GM12878 (cell line): ENCODE results near the gene BLOC1S4. TPM values are rescaled to one million over a fixed set of nuclear protein-coding genes. Genes with fewer than 3 reads are reported as not detected.

ENCODE experiments used
- ATAC-seq: fragments of 200-7000 bp; cut with Tn5 transposase; 3 replicates; pipeline ENCODE4 v1.9.1; 2020; ENCODE audit warnings: mild to moderate bottlenecking, moderate library complexity
- BruUV-seq: library from RNA; stranded (reverse); fragments of 400-500 nt; replicated peaks from 2 replicates; lab custom pipeline; 2021; lab: Mats Ljungman, UMichigan
- CTCF ChIA-PET: fragments of 300-600 bp; sonication (Branson Sonifier 250); formaldehyde crosslinking; extraction: SDS; loops from one replicate; lab custom pipeline; 2021; ENCODE audit warnings: inconsistent platforms; lab: Yijun Ruan, JAX
- POLR2A ChIA-PET: fragments of 350-600 bp; formaldehyde crosslinking; extraction: SDS; loops from one replicate; lab custom pipeline; 2021; ENCODE audit warnings: inconsistent platforms; lab: Charles Lee
- RAD21 ChIA-PET: fragments of 300-600 bp; sonication (Branson Sonifier 250); formaldehyde crosslinking; loops from one replicate; lab custom pipeline; 2023; ENCODE audit warnings: antibody characterized with exemption; ENCODE audit not compliant: unreplicated experiment; lab: Charles Lee
- SMC1A ChIA-PET: fragments of 300-600 bp; sonication (Branson Sonifier 250); formaldehyde crosslinking; loops from one replicate; lab custom pipeline; 2023; ENCODE audit not compliant: unreplicated experiment, uncharacterized antibody; lab: Charles Lee
- DNase-seq: peaks from one replicate; pipeline ENCODE4 v3.0.0-alpha.2; 2011; ENCODE audit warnings: low read depth, low spot score
- FAIRE-seq: peaks from 3 replicates; lab custom pipeline; 2011; peaks lifted over from hg19 to GRCh38; lab: Jason Lieb, UNC
- H2AFZ ChIP-seq: 2 replicates; pipeline ENCODE4 v1.6.0; 2011; ENCODE audit warnings: low read depth, low read length, control low read depth; ENCODE audit not compliant: control insufficient read depth
- H3K27ac ChIP-seq: 2 replicates; pipeline ENCODE4 v1.5.1; 2011; ENCODE audit warnings: control low read depth; ENCODE audit not compliant: control insufficient read depth, insufficient read depth
- H3K27me3 ChIP-seq, 2 experiments: replicated peaks in 1 of 2; 2 replicates each; pipeline versions ENCODE4 v1.6.0 to v1.6.1; 2011; ENCODE audit warnings: low read length in 1 of 2; ENCODE audit not compliant: control insufficient read depth in 2 of 2, insufficient read depth in 2 of 2
- H3K36me3 ChIP-seq, 2 experiments: 2 replicates each; pipeline ENCODE4 v1.5.1; 2011; ENCODE audit warnings: low read length in 1 of 2; ENCODE audit not compliant: control insufficient read depth in 2 of 2, insufficient read depth in 2 of 2
- H3K4me1 ChIP-seq: 2 replicates; pipeline ENCODE4 v1.6.1; 2011; ENCODE audit warnings: mild to moderate bottlenecking, low read length, moderate library complexity, mixed read lengths; ENCODE audit not compliant: control insufficient read depth, insufficient read depth
- H3K4me2 ChIP-seq: 2 replicates; pipeline ENCODE4 v1.6.0; 2011; ENCODE audit warnings: control low read depth; ENCODE audit not compliant: control insufficient read depth, insufficient read depth
- H3K4me3 ChIP-seq: fragments of 200-600 bp; sonication (generic); 2 replicates; pipeline ENCODE4 v1.5.1; 2016
- H3K79me2 ChIP-seq: 2 replicates; pipeline ENCODE4 v1.6.0; 2011; ENCODE audit warnings: low read length; ENCODE audit not compliant: control insufficient read depth, insufficient read depth
- H3K9ac ChIP-seq: 2 replicates; pipeline ENCODE4 v1.8.0; 2011; ENCODE audit warnings: low read length, control low read depth, mixed read lengths; ENCODE audit not compliant: control insufficient read depth, insufficient read depth
- H3K9me3 ChIP-seq: replicated peaks from 3 replicates; pipeline ENCODE4 v1.5.1; 2011; ENCODE audit warnings: mild to moderate bottlenecking, low read length; ENCODE audit not compliant: control insufficient read depth, insufficient read depth
- H4K20me1 ChIP-seq: 2 replicates; pipeline ENCODE4 v1.6.0; 2011; ENCODE audit not compliant: control insufficient read depth, insufficient read depth
- CREB1 ChIP-seq: IDR thresholded peaks from 2 replicates; pipeline ENCODE4 v1.6.1; 2012; ENCODE audit warnings: low read depth, mild to moderate bottlenecking, inconsistent platforms
- EGR1 ChIP-seq, 2 experiments: IDR thresholded peaks; 1 replicate in 1 of 2; 2 replicates in 1 of 2; pipeline ENCODE4 v1.6.1; 2011 to 2012; ENCODE audit warnings: low read depth in 2 of 2, low read length in 2 of 2, borderline replicate concordance in 1 of 2, mild to moderate bottlenecking in 1 of 2, moderate library complexity in 1 of 2
- IKZF2 ChIP-seq, 2 experiments: fragments of 450-650 bp; IDR thresholded peaks; 2 replicates each; pipeline ENCODE4 v1.6.1; 2017; ENCODE audit warnings: mild to moderate bottlenecking in 2 of 2, moderate library complexity in 2 of 2
- PAX5 ChIP-seq: IDR thresholded peaks from 2 replicates; pipeline ENCODE4 v1.6.1; 2011; ENCODE audit warnings: low read depth, low read length, borderline replicate concordance
- RCOR1 ChIP-seq: conservative IDR thresholded peaks from 2 replicates; pipeline ENCODE4 v1.6.1; 2012; ENCODE audit warnings: low read depth, low read length, improper control_type of control experiment
- RFX5 ChIP-seq: IDR thresholded peaks from 2 replicates; pipeline ENCODE4 v1.6.1; 2011; ENCODE audit warnings: low read depth, low read length, improper control_type of control experiment
- RUNX3 ChIP-seq: IDR thresholded peaks from 2 replicates; pipeline ENCODE4 v1.6.1; 2012; ENCODE audit warnings: low read length, inconsistent platforms
- SMC3 ChIP-seq: IDR thresholded peaks from 2 replicates; pipeline ENCODE4 v1.6.1; 2011; ENCODE audit warnings: low read length, improper control_type of control experiment, borderline replicate concordance
- STAT3 ChIP-seq: IDR thresholded peaks from 2 replicates; pipeline ENCODE4 v1.6.1; 2011; ENCODE audit warnings: low read depth, low read length, improper control_type of control experiment
- YY1 ChIP-seq: IDR thresholded peaks from 2 replicates; pipeline ENCODE4 v1.6.1; 2011; ENCODE audit warnings: low read depth, mild to moderate bottlenecking, low read length
- WGBS: methylation state at CpG from one replicate; pipeline ENCODE4 v1.1.6; 2016; ENCODE audit warnings: low lambda C conversion rate; ENCODE audit not compliant: insufficient replicate concordance, insufficient coverage; ENCODE audit errors: missing lambda C conversion rate; 5-methylcytosine and 5-hydroxymethylcytosine counted together
- in situ Hi-C: fragments of 300-500 bp; cut with MboI; formaldehyde crosslinking; loops from 9 replicates; pipeline ENCODE4 v1.14.3; 2018; ENCODE audit warnings: mixed read lengths
- intact Hi-C: fragments of 100-400 bp; cut with micrococcal nuclease; formaldehyde crosslinking; loops from one replicate; pipeline ENCODE4 v1.14.2; 2022; ENCODE audit not compliant: unreplicated experiment
- polyA plus RNA-seq, 11 experiments: library from polyadenylated mRNA; depleted of rRNA in 4 of 11; unstranded in 6 of 11; stranded (reverse) in 5 of 11; fragments of >200 nt; fragmentation: Nextera tagmentation in 4 of 11; fragmentation: Illumina TruSeq in 1 of 11; extraction: Ambion mirVana in 4 of 11; extraction: Trizol in 1 of 11; gene quantifications; 1 replicate in 1 of 11; 2 replicates in 10 of 11; pipeline versions ENCODE4 v1.2.1 to v1.2.3, GENCODE V29; 2011 to 2016; ENCODE audit warnings: inconsistent platforms in 2 of 11, missing spikeins in 2 of 11, low read depth in 1 of 11
- total RNA-seq, 4 experiments: library from RNA; depleted of rRNA in 3 of 4; stranded (reverse); fragments of >200 nt in 3 of 4; fragmentation: Illumina TruSeq in 1 of 4; extraction: Trizol in 1 of 4; gene quantifications; 2 replicates each; pipeline versions ENCODE4 v1.2.1 to v1.2.3, GENCODE V29; 2013 to 2021

BLOC1S4 gene
- total and polyA plus RNA-seq, 10 of the 15 experiments (the other 5 are each of a cell fraction or from before 2014, with no cell fraction given), result 2.7 to 23.8 (median 9.5) TPM

DNA sequence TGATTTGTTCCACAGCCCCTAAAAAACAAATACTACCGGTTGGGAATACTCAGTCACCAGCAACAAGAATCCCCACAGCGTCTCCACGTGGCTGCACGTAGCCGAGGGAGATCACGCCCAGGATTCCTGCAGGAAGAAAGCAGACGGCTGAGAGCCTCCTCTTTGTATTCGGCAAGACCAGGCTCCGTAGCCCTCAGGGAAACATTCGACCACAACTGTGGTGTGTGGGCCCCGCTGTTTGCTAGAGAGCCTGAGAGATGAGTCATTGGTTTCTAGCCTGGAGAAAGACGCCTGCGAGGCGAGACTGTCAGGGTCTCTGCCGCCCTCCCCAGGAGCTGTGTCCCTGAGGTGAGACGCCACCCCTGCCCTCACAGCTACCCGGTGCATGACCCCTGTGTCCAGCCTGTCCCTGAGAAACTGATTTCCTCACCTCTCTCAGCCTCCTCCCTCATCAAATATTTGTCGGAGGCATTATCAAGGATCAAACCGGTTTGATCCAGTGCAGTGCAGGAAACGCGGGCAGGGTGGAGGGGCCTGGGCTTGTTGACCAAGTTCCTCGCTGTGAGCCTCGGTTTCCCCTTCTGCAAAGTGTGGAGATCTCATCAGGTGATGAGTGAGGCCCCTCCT lies 27.0 kb upstream of the BLOC1S4 start:
- FAIRE-seq, result no peak
- H3K4me1 ChIP-seq, result peaks cover 11% of the 10 kb centered on the region
- ChIA-PET POLR2A (no interaction called here), SMC1A (no interaction called here), CTCF (no interaction called here), RAD21 (interaction anchor here (0.6 kb wide), 1 partner anchor 150 kb away, joined by 3 read pairs; no protein-coding TSS in a partner anchor)
- 23% methylated on average over 23 of the region's 23 CpGs for WGBS
- no peak for DNase-seq
- in situ Hi-C loops (no loop called here), intact Hi-C loops (no loop called here)
- no peaks in the 10 kb centered on the region for H3K9me3 ChIP-seq
- no peak overlapping the region for H3K27ac ChIP-seq
- H4K20me1 ChIP-seq, result no peaks in the 10 kb centered on the region
- TF ChIP-seq RUNX3 (peak; percentile 81), YY1 (0 out of 2 replicates have a peak, but pooled peaks have one; percentile 6), IKZF2 (IDR thresholded peaks at IDR 0.05) (0 out of 4 replicates have a peak, but pooled peaks of 1 of the 2 experiments have one; percentile 21), PAX5 (0 out of 2 replicates have a peak, but pooled peaks have one; percentile 25), CREB1 (0 out of 2 replicates have a peak, but pooled peaks have one; percentile 18), EGR1 (IDR thresholded peaks at IDR 0.05; ENCODE audit: borderline replicate concordance in 1 of 2, low read depth in 2 of 2, low read length in 2 of 2) (0 out of 3 replicates have a peak, but pooled peaks of 1 of the 2 experiments have one; percentile 15), RFX5 (peak; percentile 82; the same call in 1 of the 2 replicates), RCOR1 (no peak), STAT3 (no peak), SMC3 (peak; percentile 4; the same call in 1 of the 2 replicates)
- H3K36me3 ChIP-seq, result no peaks in the 10 kb centered on the region
- no peak overlapping the region for H2AFZ ChIP-seq
- peak overlapping the region; percentile 71; the same call in 1 of the 2 replicates for H3K4me2 ChIP-seq
- H3K4me3 ChIP-seq, result no peak overlapping the region
- BruUV-seq, result no TSS peak
- H3K27me3 ChIP-seq, result no peaks in the 10 kb centered on the region
- no peaks in the 10 kb centered on the region for H3K79me2 ChIP-seq
- H3K9ac ChIP-seq, result no peak overlapping the region
- ATAC-seq, result peak; percentile 94
